ES-I3 (cell line): Measurements from ENCODE around the gene MEI1.
A peak's percentile ranks its signal among the peaks of the same experiment; 100 is the strongest.

ENCODE experiments used
- H3K36me3 ChIP-seq: 2 replicates; pipeline ENCODE4 v1.6.1; 2013; ENCODE audit warnings: mild to moderate bottlenecking, low read length, control low read depth, moderate library complexity; ENCODE audit not compliant: insufficient read depth
- H3K4me1 ChIP-seq: 2 replicates; pipeline ENCODE4 v1.6.1; 2013; ENCODE audit warnings: mild to moderate bottlenecking, control low read depth, low read length; ENCODE audit not compliant: insufficient read depth
- H3K9ac ChIP-seq: 2 replicates; pipeline ENCODE4 v1.6.1; 2013; ENCODE audit warnings: low read depth, mild to moderate bottlenecking, low read length, moderate library complexity
- H3K9me3 ChIP-seq: 2 replicates; pipeline ENCODE4 v1.6.1; 2013; ENCODE audit warnings: mild to moderate bottlenecking, low read length, moderate library complexity; ENCODE audit not compliant: control insufficient read depth, insufficient read depth

Gene MEI1

DNA sequence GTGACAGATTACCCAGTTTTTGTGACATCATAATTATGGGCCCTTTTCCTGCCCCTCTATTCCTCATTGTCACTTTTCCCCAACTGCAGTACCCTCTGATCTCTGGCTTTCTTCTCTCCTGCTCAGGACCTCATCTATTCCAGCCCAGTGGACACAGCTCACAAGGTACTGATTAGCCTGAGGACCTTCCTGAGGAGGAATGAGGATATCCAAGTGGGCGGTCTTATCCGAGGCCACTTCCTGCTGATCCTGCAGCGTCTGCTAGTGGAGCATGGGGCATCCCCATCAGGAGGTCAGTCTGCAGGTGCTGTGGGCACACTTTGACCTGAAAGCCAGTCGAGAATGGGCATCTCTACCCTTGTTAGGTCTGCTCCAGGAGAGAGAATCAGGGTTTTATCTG is 76.7 kb downstream of the MEI1 start:
- Histone ChIP-seq H3K36me3 (no peaks in the 10 kb centered on the region), H3K9me3 (no peaks in the 10 kb centered on the region), H3K9ac (no peak overlapping the region), H3K4me1 (no peaks in the 10 kb centered on the region)

DNA sequence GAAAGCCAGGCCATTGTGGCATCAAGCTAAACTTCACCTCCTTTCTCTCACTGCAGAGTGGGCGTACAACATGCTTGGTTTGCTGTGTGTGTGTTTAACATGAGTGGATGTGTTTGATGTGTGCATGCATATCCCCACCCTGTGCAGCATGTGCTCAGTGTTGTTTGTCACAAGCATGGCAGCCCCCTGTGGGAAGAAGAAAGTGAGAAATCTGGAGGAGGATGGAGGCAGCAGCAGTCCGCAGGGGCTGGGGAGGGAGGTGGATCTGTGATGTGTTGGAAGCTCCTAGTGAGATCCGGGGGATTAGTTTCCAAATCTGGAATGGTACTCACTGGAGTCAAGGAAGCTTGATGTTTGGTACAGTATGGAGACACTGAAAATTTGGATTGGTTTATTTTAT is 77.1 kb downstream of the MEI1 start:
- no peak overlapping the region for H3K9ac ChIP-seq
- no peaks in the 10 kb centered on the region for H3K9me3 ChIP-seq
- no peaks in the 10 kb centered on the region for H3K36me3 ChIP-seq
- H3K4me1 ChIP-seq = no peaks in the 10 kb centered on the region

DNA sequence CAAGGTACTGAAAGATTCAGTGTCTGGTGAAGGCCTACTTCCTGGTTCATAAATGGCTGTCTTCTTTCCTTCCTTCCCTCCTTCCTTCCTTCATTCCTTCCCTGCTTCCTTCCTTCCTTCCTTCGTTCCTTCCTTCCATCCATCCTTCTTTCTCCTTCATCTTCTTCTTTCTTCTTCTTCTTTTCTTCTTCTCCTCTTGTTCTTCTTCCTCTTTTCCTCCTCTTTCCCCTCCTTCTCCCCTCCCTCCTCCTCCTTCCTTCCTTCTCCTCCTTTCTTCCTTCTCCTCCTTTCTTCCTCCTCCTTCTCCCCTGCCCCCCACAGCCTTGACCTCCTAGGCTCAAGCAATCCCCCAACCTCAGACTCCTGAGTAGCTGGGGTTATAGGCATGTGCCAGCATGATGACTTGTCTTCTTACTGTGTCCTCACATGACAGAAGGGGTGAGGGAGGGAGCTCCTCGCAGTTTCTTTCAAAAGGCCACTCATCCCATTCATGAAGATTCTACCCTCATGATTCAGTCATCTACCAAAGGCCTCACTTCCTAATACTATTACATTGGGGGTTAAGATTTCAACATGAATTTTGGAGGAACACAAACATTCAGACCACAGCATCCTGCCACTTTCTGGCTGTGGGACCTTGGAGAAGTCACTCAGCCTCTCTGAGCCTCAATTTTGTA is 78.6 kb downstream of the MEI1 start:
- no peaks in the 10 kb centered on the region for H3K4me1 ChIP-seq
- no peaks in the 10 kb centered on the region for H3K9me3 ChIP-seq
- no peak overlapping the region for H3K9ac ChIP-seq
- H3K36me3 ChIP-seq = no peaks in the 10 kb centered on the region

DNA sequence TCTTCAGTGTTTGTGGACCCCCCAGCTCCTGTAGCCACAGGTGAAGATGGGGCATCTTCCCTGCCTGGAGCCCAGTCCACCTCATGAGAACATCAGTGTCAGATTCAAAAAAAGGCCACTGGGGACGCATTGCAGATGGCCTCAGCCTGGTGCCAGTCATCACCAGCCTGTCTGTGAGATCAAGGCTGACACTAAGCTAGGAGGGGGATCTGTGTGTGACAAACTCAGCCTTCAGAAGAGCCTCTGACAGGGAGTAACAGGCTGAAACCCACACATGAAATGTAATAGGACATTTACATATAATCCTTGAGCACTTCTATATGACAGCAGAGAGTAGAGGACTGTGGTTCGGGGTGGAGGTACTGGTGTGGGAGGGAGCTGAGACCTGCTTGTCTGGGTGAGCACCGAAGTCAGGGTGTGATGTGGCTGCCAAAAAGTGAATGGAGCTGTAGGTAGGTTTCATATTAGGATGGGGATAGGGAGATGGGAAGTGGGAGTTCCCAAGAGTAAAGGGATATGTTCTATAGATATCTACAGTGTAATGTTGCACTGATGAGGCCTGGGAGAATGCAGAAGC is 80.7 kb downstream of the MEI1 start:
- Histone ChIP-seq H3K4me1 (no peaks in the 10 kb centered on the region), H3K36me3 (no peaks in the 10 kb centered on the region), H3K9ac (no peak overlapping the region), H3K9me3 (no peaks in the 10 kb centered on the region)

DNA sequence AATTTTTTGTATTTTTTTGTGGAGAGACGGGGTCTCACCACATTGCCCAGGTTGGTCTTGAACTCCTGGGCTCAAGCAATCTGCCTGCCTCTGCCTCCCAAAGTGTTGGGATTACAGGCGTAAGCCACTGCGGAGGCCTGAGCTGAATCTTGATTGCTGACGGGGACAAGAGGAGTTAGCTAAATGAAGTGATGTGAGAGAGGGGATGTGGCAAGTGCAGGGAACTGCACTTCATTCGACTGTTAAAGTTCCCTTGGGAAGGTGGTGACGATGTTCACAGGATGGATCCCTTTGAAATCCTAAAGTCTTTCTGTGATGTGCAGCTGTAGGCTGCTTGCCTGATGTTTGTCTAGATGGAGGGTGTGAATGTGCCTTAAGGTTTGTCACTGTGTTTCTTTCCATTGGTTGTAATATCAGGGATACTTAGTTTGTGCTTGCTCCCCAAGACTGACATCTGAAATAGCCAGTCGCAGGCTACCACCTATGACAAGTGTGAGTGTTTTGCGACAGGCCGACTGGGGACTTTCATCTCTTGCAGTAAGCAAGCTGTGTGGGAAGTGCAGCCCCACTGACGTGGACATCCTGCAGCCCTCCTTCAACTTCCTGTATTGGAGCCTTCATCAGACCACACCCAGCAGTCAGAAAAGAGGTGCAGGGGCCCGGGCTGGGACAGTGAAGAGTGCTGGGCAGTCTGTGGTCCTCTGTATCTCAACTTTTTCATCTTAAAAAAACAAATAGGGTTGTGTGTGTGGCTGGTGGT is 81.6 kb downstream of the MEI1 start:
- Histone ChIP-seq H3K4me1 (no peaks in the 10 kb centered on the region), H3K9me3 (no peaks in the 10 kb centered on the region), H3K9ac (no peak overlapping the region), H3K36me3 (no peaks in the 10 kb centered on the region)

DNA sequence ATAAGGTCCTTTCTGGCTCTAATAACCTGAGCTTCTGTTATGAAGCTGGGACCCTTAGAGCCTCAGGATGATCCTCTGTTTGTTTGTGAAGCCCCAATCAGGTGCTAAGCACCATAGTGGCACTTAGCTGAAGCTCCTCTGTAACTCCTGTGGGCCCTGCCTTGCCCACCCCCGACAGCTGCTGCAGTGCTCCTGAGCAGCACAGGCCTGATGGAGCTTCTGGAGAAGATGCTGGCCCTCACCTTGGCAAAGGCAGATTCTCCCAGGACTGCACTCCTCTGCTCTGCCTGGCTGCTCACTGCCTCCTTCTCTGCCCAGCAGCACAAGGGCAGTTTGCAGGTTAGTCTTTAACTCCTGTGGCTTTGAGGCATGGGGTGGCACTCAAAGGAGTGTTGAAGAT is 82.2 kb downstream of the MEI1 start:
- Histone ChIP-seq H3K36me3 (no peaks in the 10 kb centered on the region), H3K9ac (no peak overlapping the region), H3K9me3 (no peaks in the 10 kb centered on the region), H3K4me1 (no peaks in the 10 kb centered on the region)

DNA sequence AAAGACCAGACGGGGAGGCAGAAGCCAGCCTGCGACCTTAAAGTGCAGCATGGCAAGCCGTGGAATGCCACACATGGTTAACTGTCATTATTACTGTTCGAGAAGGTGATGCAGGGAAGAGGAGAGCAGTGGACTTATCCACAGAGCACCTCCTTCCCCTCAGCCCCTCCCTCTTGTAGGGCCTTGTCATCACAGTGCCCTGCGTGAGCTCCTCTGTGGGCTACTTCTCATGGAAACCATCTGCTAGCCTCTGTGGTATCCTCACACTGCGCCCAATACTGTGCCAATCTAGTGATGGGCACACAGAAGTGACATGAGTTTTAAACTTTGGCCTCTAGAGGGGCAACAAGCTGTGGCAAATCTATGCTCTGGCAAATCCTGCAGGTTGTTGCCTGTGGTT is 83.0 kb downstream of the MEI1 start:
- H3K9ac ChIP-seq = no peak overlapping the region

DNA sequence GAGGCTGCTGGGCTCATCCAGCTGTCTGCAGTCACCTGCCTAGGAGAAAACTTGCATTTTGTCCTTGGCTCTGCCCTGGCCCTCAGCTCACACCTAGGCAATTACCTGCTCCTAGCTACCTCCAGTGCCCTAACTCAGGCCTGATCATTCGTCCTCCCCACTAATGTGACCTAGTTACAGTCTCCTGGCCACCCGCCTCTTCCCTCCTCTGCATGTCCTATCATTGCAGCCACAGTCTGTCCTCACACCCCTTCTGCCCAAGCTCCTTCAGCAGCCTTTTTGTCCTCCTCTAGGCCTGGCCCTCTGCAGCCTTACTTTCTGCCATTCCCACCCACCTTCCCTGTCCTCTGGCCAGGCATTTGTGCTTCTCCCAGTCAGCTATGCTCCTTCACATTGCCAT is 83.4 kb downstream of the MEI1 start:
- Histone ChIP-seq H3K9me3 (no peaks in the 10 kb centered on the region), H3K9ac (no peak overlapping the region), H3K36me3 (no peaks in the 10 kb centered on the region), H3K4me1 (no peaks in the 10 kb centered on the region)

More for the DNA sequence above, 83.0 kb downstream of the MEI1 start:
- H3K9me3 ChIP-seq = no peaks in the 10 kb centered on the region
- no peaks in the 10 kb centered on the region for H3K4me1 ChIP-seq
- H3K36me3 ChIP-seq = no peaks in the 10 kb centered on the region

DNA sequence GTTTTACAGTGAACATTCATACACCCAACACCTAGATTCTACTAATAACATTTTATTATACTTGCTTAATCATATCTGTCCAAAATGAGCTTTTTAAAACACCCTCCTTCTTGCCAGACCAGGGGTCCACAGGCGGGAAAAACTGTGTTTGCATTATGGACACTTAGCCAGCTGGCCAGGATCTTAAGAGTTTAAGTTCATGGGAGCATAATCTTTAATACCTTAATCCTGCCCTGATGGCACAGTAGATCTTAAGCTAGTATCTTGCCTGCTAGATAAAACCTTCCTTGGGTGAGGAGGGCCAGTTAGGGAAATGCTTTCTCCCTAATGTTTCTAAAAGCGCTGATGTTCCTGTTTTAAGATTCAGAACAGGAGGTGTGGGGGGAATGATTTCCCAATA is 88.0 kb downstream of the MEI1 start:
- Histone ChIP-seq H3K9ac (no peak overlapping the region), H3K4me1 (no peaks in the 10 kb centered on the region), H3K36me3 (no peaks in the 10 kb centered on the region), H3K9me3 (no peaks in the 10 kb centered on the region)

DNA sequence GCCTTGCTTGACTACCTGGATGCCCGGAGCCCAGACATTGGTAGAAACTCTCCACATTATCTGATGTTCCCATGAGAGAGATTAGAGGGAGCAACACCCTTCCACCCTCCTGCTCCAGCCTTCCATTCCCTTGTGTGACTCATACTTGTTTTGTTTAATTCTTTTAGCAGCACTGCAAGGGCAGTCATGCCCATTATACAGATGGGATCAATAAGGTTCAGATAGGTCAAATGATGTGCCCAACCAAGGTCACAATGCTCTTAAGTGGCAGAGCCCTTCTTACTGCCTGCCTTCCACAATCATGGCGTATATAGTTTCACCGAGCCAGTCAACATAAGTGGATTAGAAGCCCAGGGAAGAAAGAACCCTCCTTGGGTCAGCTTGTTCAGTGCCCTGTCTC is 94.6 kb downstream of the MEI1 start:
- H3K9me3 ChIP-seq = no peaks in the 10 kb centered on the region

DNA sequence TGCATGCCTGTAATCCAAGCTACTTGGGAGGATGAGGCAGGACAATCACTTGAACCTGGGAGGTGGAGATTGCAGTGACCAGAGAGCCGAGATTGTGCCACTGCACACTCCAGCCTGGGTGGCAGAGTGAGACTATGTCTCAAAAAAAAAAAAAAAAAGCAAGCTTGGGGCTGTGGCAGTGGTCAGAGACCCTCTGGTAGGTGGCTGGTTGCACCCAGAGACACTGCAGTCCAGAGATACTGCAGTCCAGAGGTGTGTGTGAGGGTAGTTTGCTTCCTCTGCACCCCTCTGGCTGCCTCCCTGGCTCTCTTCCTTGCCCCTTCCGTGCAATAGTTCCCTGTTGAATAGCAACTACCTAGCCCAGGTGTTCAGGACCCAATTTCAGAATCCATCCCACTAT is 99.4 kb downstream of the MEI1 start:
- Histone ChIP-seq H3K36me3 (no peaks in the 10 kb centered on the region), H3K9me3 (no peaks in the 10 kb centered on the region), H3K9ac (no peak overlapping the region), H3K4me1 (peaks cover 8% of the 10 kb centered on the region)

More for the DNA sequence above, 94.6 kb downstream of the MEI1 start:
- no peak overlapping the region for H3K9ac ChIP-seq
- H3K36me3 ChIP-seq = no peaks in the 10 kb centered on the region
- H3K4me1 ChIP-seq = no peaks in the 10 kb centered on the region

DNA sequence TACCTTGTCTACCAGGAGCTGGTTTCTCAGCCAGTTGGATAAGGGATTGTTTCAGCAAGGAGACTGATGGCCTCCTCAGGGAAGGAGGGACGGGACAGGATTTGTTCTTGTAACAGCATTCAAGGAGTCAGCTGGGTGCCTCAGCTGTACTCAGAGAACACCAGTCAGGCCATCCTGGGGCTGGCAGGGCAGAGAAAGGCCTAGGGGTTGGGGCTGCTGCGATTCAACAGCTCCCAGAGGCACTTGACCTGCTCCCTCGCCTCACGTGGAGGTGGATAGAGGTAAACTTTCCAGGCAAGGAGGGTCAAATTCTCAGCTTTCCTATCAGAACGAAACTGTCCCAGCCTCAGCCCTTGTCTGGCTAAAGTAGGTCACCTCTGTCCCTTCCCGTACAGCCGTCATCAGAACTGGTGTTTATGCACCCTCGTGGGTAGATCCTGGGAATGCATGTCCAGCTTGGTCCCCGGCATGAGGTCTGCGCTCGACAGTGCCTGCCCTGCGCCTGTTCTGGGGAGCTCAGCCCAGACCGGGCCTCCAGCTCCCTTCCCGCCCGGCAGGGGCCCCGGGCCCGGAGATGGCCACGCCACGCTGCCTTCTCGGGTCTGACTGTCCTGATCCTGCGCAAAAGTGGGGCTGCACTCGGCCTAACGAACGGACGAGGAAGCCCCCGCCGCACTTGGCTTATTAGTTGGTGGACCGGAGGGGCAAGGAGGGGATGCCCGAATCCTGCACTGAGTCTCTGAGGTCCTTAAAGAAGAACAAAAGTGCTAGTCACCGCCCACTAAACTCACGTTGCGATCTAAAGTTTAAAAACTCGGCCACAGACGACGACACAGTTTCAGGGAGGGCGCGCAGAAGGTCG is 100.4 kb downstream of the MEI1 start:
- Histone ChIP-seq H3K36me3 (no peaks in the 10 kb centered on the region), H3K9ac (peak overlapping the region; percentile 88), H3K9me3 (no peaks in the 10 kb centered on the region), H3K4me1 (peaks cover 8% of the 10 kb centered on the region)

DNA sequence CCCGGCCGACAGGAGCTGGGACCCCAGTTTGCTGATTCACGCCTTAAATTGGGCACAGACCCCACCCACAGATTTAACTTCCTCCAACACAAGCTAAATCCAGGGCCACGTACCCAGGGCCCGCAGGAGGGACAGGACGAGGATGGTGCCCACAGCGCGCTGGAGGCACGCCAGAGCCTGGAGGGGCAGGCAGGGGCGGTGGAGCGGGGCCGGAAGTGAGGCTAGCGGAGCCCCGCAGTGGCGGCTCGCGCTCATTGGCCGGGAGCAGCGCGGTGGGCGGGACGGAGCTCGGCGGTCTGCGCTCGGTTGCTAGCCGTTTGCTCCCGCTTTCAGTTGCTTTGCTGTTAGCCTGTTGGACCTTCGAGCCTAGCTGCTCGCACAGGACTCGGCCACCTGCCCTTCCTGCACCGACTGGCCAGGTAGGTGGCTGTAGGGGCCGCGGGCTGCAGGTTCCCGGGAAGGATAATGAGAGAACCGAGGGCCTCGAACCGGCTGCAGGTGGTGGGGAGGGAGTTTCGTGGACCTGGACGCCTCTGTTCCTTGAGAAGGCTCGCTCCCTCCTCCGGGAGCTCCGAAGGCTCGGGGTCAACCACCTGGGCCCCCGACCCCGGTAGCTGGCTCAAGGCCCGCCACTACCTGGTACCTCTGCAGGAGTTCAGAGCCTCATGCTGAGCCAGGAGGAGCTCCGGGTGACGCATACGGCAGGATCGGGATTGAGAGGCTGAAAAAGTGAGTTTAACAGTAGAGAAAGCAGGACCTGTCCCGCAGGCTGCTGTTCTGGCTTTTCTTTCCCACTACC is 101.2 kb downstream of the MEI1 start, which contains the start of gene CCDC134:
CCDC134 (plus strand) TSS at position 332 of the 799 bp plus-strand sequence. CDS start 8,212 bp downstream, outside the sequence.
- Histone ChIP-seq H3K4me1 (peaks cover 8% of the 10 kb centered on the region), H3K9me3 (no peaks in the 10 kb centered on the region), H3K9ac (peak within 1 kb of the TSS; percentile 88), H3K36me3 (no peaks in the 10 kb centered on the region)
